GM06990 (cell line): ENCODE measurements around the gene IL3.

Source experiments
- DNase-seq: peaks from one replicate; pipeline ENCODE4 v3.0.0-alpha.2; 2011; ENCODE audit not compliant: insufficient read length; ENCODE audit errors: extremely low read depth
- H3K27me3 ChIP-seq: replicated peaks from 2 replicates; pipeline ENCODE4 v1.6.0; 2011; ENCODE audit warnings: low read length; ENCODE audit not compliant: control insufficient read depth, insufficient read depth
- H3K36me3 ChIP-seq: 2 replicates; pipeline ENCODE4 v1.5.1; 2011; ENCODE audit warnings: low read length; ENCODE audit not compliant: control insufficient read depth, insufficient read depth
- H3K4me3 ChIP-seq: replicated peaks from 2 replicates; pipeline ENCODE4 v1.5.1; 2011; ENCODE audit warnings: low read depth, mild to moderate bottlenecking, control low read depth, low read length
- CTCF ChIP-seq: IDR thresholded peaks from 2 replicates; pipeline ENCODE4 v1.5.1; 2011; ENCODE audit warnings: low read length, control low read depth, mild to moderate bottlenecking, inconsistent platforms; ENCODE audit not compliant: insufficient read depth, poor library complexity, severe bottlenecking

IL3 gene

GRCh38 chr5:132050661-132051552, 9.5 kb upstream of the IL3 start:
- H3K27me3 ChIP-seq: no peaks in the 10 kb centered on the region; the same call in 1 of the 2 replicates
- H3K4me3 ChIP-seq: no peak overlapping the region
- TF ChIP-seq CTCF: no peak
- DNase-seq: no peak
- H3K36me3 ChIP-seq: no peaks in the 10 kb centered on the region

- no peak for DNase-seq
- Histone ChIP-seq H3K36me3 (no peaks in the 10 kb centered on the region), H3K4me3 (no peak overlapping the region), H3K27me3 (no peaks in the 10 kb centered on the region; the same call in 1 of the 2 replicates)
- TF ChIP-seq CTCF: no peak
These were observed 7.9 kb upstream of the IL3 start for GRCh38 chr5:132052520-132052919.

- TF ChIP-seq CTCF: no peak
- Histone ChIP-seq H3K27me3 (no peaks in the 10 kb centered on the region; the same call in 1 of the 2 replicates), H3K36me3 (no peaks in the 10 kb centered on the region), H3K4me3 (no peak overlapping the region)
- no peak for DNase-seq
These were observed 7.0 kb upstream of the IL3 start for GRCh38 chr5:132053483-132053882.

- no peak for TF ChIP-seq CTCF
- H3K4me3 ChIP-seq: no peak overlapping the region
- DNase-seq: no peak
- no peaks in the 10 kb centered on the region for H3K36me3 ChIP-seq
- H3K27me3 ChIP-seq: no peaks in the 10 kb centered on the region; the same call in 1 of the 2 replicates
These were observed 6.3 kb upstream of the IL3 start for GRCh38 chr5:132054031-132054696.

- TF ChIP-seq CTCF: no peak
- Histone ChIP-seq H3K27me3 (no peaks in the 10 kb centered on the region; the same call in 1 of the 2 replicates), H3K4me3 (no peak overlapping the region), H3K36me3 (no peaks in the 10 kb centered on the region)
- no peak for DNase-seq
These were observed 5.6 kb upstream of the IL3 start for GRCh38 chr5:132054697-132055440.
